ENCODE results near the gene RXYLT1. TPM values are rescaled to one million over a fixed set of nuclear protein-coding genes. Genes with fewer than 3 reads are reported as not detected.

The RXYLT1 gene
- total and polyA plus RNA-seq, 2 of the 8 experiments (the other 6 are each of a cell fraction or from before 2014, with no cell fraction given), result 3.8 to 10.9 TPM

DNA sequence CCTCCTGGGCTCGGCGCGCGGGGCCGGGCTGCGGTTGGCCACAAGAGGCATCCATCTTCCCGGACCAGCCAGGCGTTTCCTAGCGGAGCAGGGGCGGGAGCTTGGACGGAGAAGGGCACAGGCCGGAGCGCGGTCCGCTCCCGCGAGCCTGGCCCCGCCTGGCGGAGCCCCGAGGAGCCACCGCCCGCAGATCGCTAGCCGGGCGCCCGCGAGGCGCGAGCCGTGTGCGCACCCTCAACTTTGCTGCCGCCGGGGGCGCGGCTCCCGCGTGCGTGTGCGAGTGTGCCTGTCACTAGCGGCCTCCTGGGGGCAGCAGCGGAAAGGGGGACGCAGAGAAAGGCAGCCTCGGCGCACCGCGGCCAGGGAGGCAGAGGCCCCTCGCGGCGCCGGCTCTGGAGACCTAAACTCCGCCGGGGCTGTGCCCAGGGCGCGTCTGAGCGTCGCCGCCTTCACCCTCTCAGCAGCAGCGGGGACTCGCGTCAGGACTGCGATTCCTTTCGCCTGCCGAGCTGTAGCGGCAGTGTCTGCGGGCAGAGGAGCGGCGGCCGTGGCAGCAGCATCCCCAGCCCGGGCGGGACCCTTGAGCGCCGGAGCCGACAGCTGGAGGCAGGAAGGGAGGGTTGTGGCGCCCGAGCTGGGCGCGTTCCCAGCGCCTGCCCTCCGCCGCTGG is 64.1 kb downstream of the RXYLT1 start:
- H3K4ac ChIP-seq (replicated peaks; ENCODE audit: insufficient read length, low read depth, low read length), result no peak overlapping the region
- peaks cover 0 to 5% (median under 1%) of the 10 kb centered on the region in 4 experiments; a peak in 1 of 7 replicates for H3K4me1 ChIP-seq (replicated peaks in 1 of 4; ENCODE audit: control insufficient read depth in 3 of 4, insufficient read depth in 4 of 4, low read length in 3 of 4)
- H3K4me2 ChIP-seq (ENCODE audit: insufficient read depth in 1 of 2, low read depth in 2 of 2, low read length in 2 of 2), result peak overlapping the region; percentile 91 to 98
- FAIRE-seq (no peak), DNase-seq (ENCODE audit: low read depth in 1 of 2, low spot score in 2 of 2) (peak; percentile 90 to 91)
- peak overlapping the region in 3 of 4 experiments; percentile 39 to 48 (median 43); a peak in 5 of 7 replicates for H3K9ac ChIP-seq (replicated peaks in 1 of 4; ENCODE audit: extremely low read depth in 1 of 4, low read depth in 3 of 4, low read length in 3 of 4)
- H2BK15ac ChIP-seq (ENCODE audit: low read length), result no peak overlapping the region
- H3K27ac ChIP-seq (ENCODE audit: low read depth, low read length), result no peak overlapping the region
- 0 out of 2 replicates have a peak overlapping the region, but pooled peaks have one; percentile 29 for H3K18ac ChIP-seq (ENCODE audit: extremely low read depth, low read length)
- peak overlapping the region; percentile 82 for H4K8ac ChIP-seq (ENCODE audit: extremely low read depth, insufficient read depth, low read length)
- H4K91ac ChIP-seq (replicated peaks; ENCODE audit: insufficient read length, low read length), result no peak overlapping the region
- no peaks in the 10 kb centered on the region for H4K20me1 ChIP-seq (replicated peaks in 1 of 2; ENCODE audit: control insufficient read depth in 1 of 2, insufficient read depth in 2 of 2, low read length in 2 of 2)
- peak overlapping the region; percentile 71 for H3K56ac ChIP-seq (replicated peaks; ENCODE audit: insufficient read length, low read depth, low read length)
- H4K5ac ChIP-seq (ENCODE audit: insufficient read length, low read depth, low read length), result no peak overlapping the region
- peak overlapping the region; percentile 9; the same call in 1 of the 2 replicates for H2AFZ ChIP-seq (ENCODE audit: low read length)
- no peak overlapping the region for H3K14ac ChIP-seq (ENCODE audit: insufficient read length)
- H3K23me2 ChIP-seq (ENCODE audit: low read depth, low read length), result peaks cover 12% of the 10 kb centered on the region
- no peak overlapping the region for H2BK20ac ChIP-seq (ENCODE audit: low read length)
- peaks cover 0 to 4% (median 2%) of the 10 kb centered on the region in 4 experiments; a peak in 2 of 7 replicates for H3K27me3 ChIP-seq (replicated peaks in 1 of 4; ENCODE audit: control insufficient read depth in 3 of 4, extremely low read depth in 1 of 4, insufficient read depth in 3 of 4, low read length in 3 of 4)
- H2AK5ac ChIP-seq (ENCODE audit: low read depth, low read length), result no peak overlapping the region
- H2BK5ac ChIP-seq (ENCODE audit: low read depth, low read length), result no peak overlapping the region
- H3K79me2 ChIP-seq (ENCODE audit: control insufficient read depth in 1 of 2, insufficient read depth in 2 of 2, low read length in 2 of 2), result peaks cover 4 to 15% of the 10 kb centered on the region in 2 experiments; a peak in 3 of 4 replicates
- CTCF ChIA-PET (ENCODE audit: partially characterized antibody), result interaction anchor here (0.6 to 2.8 kb wide), 38 partner anchors 10 to 424 kb away, joined by 3 to 17 read pairs (median 4); no protein-coding TSS in a partner anchor
- H3K36me3 ChIP-seq (ENCODE audit: control insufficient read depth in 2 of 4, insufficient read depth in 4 of 4, low read length in 3 of 4), result no peaks in the 10 kb centered on the region
- H3K4me3 ChIP-seq (ENCODE audit: extremely low read depth in 1 of 4, insufficient read depth in 2 of 4, low read depth in 3 of 4, low read length in 4 of 4), result peak overlapping the region; percentile 73 to 92 (median 83)
- no peak overlapping the region for H2BK120ac ChIP-seq (replicated peaks; ENCODE audit: low read depth, low read length)
- POLR2A ChIA-PET (ENCODE audit: partially characterized antibody), result interaction anchor here (0.6 to 2.7 kb wide), 6 partner anchors 10 to 430 kb away, joined by 3 to 9 read pairs (median 3); no protein-coding TSS in a partner anchor
- 1% methylated on average over 39 of the region's 80 CpGs; no CpG with 5 or more reads in 1 of the 2 experiments for WGBS, 2 experiments (ENCODE audit: extremely low coverage in 1 of 2, insufficient coverage in 1 of 2, insufficient read length in 1 of 2, insufficient replicate concordance in 2 of 2, low coverage in 1 of 2, low lambda C conversion rate in 2 of 2, missing lambda C conversion rate in 1 of 2)
- no peaks in the 10 kb centered on the region for H3K79me1 ChIP-seq (ENCODE audit: low read depth, low read length)
- no peak overlapping the region for H3K23ac ChIP-seq (ENCODE audit: insufficient read length)
- no peak overlapping the region for H2BK12ac ChIP-seq (ENCODE audit: low read depth, low read length)
- no peaks in the 10 kb centered on the region for H3K9me3 ChIP-seq (ENCODE audit: insufficient read depth in 2 of 2, low read depth in 1 of 2, low read length in 1 of 2)
- TF ChIP-seq KDM5A (IDR thresholded peaks at IDR 0.05; ENCODE audit: low read length) (0 out of 2 replicates have a peak, but pooled peaks have one; percentile 31), CHD2 (IDR thresholded peaks at IDR 0.05; ENCODE audit: low read length) (0 out of 2 replicates have a peak, but pooled peaks have one; percentile 57), BACH1 (IDR thresholded peaks at IDR 0.05; ENCODE audit: low read length) (0 out of 2 replicates have a peak, but pooled peaks have one; percentile 25), BRCA1 (IDR thresholded peaks at IDR 0.05; ENCODE audit: low read depth, low read length) (no peak), TEAD4 (IDR thresholded peaks at IDR 0.05; ENCODE audit: low read depth, low read length) (peak; percentile 4; the same call in 1 of the 2 replicates), BCL11A (IDR thresholded peaks at IDR 0.05; ENCODE audit: low read depth in 2 of 2, low read length in 2 of 2) (no peak)
- TF ChIP-seq, protein P1, sequence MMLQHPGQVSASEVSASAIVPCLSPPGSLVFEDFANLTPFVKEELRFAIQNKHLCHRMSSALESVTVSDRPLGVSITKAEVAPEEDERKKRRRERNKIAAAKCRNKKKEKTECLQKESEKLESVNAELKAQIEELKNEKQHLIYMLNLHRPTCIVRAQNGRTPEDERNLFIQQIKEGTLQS (IDR thresholded peaks at IDR 0.05; ENCODE audit: insufficient read depth, low read depth, low read length), result no peak
- TF ChIP-seq, protein P2, sequence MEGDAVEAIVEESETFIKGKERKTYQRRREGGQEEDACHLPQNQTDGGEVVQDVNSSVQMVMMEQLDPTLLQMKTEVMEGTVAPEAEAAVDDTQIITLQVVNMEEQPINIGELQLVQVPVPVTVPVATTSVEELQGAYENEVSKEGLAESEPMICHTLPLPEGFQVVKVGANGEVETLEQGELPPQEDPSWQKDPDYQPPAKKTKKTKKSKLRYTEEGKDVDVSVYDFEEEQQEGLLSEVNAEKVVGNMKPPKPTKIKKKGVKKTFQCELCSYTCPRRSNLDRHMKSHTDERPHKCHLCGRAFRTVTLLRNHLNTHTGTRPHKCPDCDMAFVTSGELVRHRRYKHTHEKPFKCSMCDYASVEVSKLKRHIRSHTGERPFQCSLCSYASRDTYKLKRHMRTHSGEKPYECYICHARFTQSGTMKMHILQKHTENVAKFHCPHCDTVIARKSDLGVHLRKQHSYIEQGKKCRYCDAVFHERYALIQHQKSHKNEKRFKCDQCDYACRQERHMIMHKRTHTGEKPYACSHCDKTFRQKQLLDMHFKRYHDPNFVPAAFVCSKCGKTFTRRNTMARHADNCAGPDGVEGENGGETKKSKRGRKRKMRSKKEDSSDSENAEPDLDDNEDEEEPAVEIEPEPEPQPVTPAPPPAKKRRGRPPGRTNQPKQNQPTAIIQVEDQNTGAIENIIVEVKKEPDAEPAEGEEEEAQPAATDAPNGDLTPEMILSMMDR (IDR thresholded peaks at IDR 0.05; ENCODE audit: control extremely low read depth in 1 of 3, insufficient read depth in 1 of 3, low read depth in 1 of 3, low read length in 3 of 3), result peak; percentile 87 to 99 (median 88)
